Hepatocyte (in vitro differentiated cells): Measurements from ENCODE around the gene OPA3.

Source experiments
- CTCF ChIP-seq: fragments of 200-600 bp; sonication (generic); IDR thresholded peaks from 2 replicates; pipeline ENCODE4 v1.5.1; 2016; ENCODE audit warnings: antibody characterized with exemption, mild to moderate bottlenecking; ENCODE audit not compliant: poor library complexity
- EZH2 ChIP-seq: fragments of 200-600 bp; sonication (generic); IDR thresholded peaks from 2 replicates; pipeline ENCODE4 v1.6.1; 2016; ENCODE audit warnings: antibody characterized with exemption, mild to moderate bottlenecking, borderline replicate concordance
- EZH2phosphoT487 ChIP-seq: fragments of 200-600 bp; sonication (generic); IDR thresholded peaks from one replicate; pipeline ENCODE4 v1.6.1; 2018; ENCODE audit warnings: antibody characterized with exemption, mild to moderate bottlenecking, low read depth, moderate library complexity; ENCODE audit not compliant: unreplicated experiment, severe bottlenecking

- TF ChIP-seq CTCF (no peak), EZH2 (no peak), EZH2phosphoT487 (no peak)
These were observed 45.1 kb upstream of the OPA3 start for GRCh38 chr19:45629704-45630103.
